Nephron (organoid): ENCODE measurements around the gene TGFB1.

Source experiments
- H3K27ac Mint-ChIP-seq, 3 experiments: 2 replicates each; pipeline ENCODE4 v1.8.0; 2020; ENCODE audit warnings: mixed read lengths in 3 of 3, mild to moderate bottlenecking in 2 of 3, moderate library complexity in 1 of 3
- H3K27me3 Mint-ChIP-seq: 2 replicates; pipeline ENCODE4 v1.8.0; 2021; ENCODE audit warnings: low read depth, mild to moderate bottlenecking, moderate library complexity, mixed read lengths
- H3K36me3 Mint-ChIP-seq: 2 replicates; pipeline ENCODE4 v1.8.0; 2020; ENCODE audit warnings: low read depth, mixed read lengths
- H3K4me1 Mint-ChIP-seq: 2 replicates; pipeline ENCODE4 v1.8.0; 2020; ENCODE audit warnings: mixed read lengths
- H3K4me3 Mint-ChIP-seq, 3 experiments: 2 replicates each; pipeline ENCODE4 v1.8.0; 2020; ENCODE audit warnings: mild to moderate bottlenecking in 3 of 3, mixed read lengths in 3 of 3, moderate library complexity in 2 of 3
- H3K9me3 Mint-ChIP-seq: 2 replicates; pipeline ENCODE4 v1.8.0; 2020; ENCODE audit warnings: mixed read lengths
- TF ChIP-seq, protein P1 (sequence below), 3 experiments: fragments of 200-600 bp; sonication (generic); IDR thresholded peaks; one replicate each; pipeline ENCODE4 v1.5.0; 2021; ENCODE audit warnings: antibody characterized with exemption in 3 of 3; ENCODE audit not compliant: unreplicated experiment in 3 of 3

TGFB1 gene

DNA sequence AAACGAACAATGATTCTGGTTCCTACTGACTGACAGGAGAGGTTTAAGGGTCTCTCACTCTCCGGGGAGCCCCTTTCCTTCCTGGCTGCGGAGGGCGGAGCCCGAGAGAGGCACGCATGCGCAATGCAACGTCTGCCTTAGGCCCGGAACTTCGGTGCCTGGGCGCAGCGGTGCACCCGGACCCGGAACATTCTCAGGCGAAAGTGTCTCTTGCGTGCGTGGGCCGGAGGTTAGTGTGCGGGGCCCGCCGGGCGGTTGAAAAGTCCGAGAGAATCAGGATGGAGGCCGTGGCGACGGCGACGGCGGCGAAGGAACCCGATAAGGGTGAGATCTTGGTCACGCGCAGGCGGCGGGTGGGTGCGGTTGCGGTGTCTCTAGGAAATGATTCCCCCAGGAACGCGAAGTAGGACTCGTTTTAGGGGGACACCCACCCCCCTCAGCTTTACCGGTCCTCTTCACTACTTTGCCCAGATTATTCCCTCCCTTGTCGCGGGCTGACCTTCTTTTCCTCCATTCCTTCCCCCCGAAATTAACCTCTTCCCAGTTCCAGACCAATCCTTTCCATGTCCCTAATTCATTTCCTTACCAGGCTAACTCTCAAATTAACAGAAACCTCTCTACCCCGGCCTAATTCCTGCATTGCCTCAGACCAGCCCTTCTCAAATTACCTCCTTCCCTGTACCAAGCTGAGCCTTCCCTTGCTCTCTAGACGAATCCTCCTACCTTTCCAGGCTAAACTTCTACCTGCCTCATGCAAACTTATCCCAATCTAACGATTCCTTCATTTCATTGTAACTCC is 43.5 kb downstream of the TGFB1 start, which contains the start of gene CCDC97:
Gene CCDC97 (plus strand): TSS at position 140 of the 799 bp plus-strand sequence. CDS start 139 bp downstream, at position 279.
- H3K4me1 Mint-ChIP-seq: peaks cover 43% of the 10 kb centered on the region

GRCh38 chr19:41309180-41310032 is 44.3 kb downstream of the TGFB1 start:
- H3K4me3 Mint-ChIP-seq: peak overlapping the region; percentile 95 to 98 (median 96)
- H3K27ac Mint-ChIP-seq: peak overlapping the region; percentile 97 to 98 (median 97)
- H3K36me3 Mint-ChIP-seq: peaks cover 39% of the 10 kb centered on the region
- no peaks in the 10 kb centered on the region for H3K27me3 Mint-ChIP-seq
- no peaks in the 10 kb centered on the region for H3K9me3 Mint-ChIP-seq
- TF ChIP-seq, protein P1, sequence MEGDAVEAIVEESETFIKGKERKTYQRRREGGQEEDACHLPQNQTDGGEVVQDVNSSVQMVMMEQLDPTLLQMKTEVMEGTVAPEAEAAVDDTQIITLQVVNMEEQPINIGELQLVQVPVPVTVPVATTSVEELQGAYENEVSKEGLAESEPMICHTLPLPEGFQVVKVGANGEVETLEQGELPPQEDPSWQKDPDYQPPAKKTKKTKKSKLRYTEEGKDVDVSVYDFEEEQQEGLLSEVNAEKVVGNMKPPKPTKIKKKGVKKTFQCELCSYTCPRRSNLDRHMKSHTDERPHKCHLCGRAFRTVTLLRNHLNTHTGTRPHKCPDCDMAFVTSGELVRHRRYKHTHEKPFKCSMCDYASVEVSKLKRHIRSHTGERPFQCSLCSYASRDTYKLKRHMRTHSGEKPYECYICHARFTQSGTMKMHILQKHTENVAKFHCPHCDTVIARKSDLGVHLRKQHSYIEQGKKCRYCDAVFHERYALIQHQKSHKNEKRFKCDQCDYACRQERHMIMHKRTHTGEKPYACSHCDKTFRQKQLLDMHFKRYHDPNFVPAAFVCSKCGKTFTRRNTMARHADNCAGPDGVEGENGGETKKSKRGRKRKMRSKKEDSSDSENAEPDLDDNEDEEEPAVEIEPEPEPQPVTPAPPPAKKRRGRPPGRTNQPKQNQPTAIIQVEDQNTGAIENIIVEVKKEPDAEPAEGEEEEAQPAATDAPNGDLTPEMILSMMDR (IDR thresholded peaks at IDR 0.05; ENCODE audit: unreplicated experiment in 3 of 3): no peak
- H3K4me1 Mint-ChIP-seq: peaks cover 43% of the 10 kb centered on the region

More for the DNA sequence above, 43.5 kb downstream of the TGFB1 start, which contains the start of gene CCDC97:
- Mint-ChIP-seq H3K4me3 (peak within 1 kb of the TSS; percentile 95 to 98 (median 96)), H3K9me3 (no peaks in the 10 kb centered on the region), H3K27ac (peak within 1 kb of the TSS; percentile 97 to 98 (median 97)), H3K27me3 (no peaks in the 10 kb centered on the region), H3K36me3 (peaks cover 33% of the 10 kb centered on the region)
- TF ChIP-seq, protein P1 (IDR thresholded peaks at IDR 0.05; ENCODE audit: unreplicated experiment in 3 of 3): no peak

DNA sequence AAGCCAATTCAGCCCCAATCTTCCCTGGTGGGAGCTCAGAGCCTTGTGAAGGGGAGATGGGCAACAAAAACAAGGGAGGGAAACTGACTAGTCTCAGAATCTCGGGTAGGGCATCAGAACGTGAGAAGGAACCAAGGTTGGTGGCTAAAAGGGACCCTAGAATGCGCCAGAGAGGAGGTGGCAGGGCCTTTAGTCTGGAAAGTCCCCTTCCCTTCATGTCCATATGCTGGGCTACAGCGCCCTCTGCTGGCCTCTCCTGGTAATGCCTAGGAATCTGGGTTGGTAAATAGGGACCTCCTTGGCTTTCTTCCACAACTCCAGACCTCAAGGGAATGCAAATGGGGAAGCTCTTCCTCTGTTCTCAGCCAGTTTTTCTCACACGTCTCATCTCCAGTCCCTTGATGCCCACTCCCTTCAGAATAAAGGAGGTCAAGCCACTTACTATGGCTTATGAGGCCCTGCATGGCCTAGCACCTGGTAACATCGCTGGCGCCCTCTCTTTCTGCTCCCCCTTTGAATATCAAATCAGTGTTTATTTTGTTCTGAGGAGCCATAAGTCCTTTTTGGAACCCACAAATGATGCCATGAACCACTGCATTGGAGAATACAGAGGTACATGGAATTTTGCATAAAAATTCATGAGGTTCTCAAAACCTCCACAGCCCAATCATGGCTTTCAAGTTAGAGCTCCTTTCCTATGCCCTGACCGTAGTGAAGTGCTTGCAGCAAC is 45.1 kb downstream of the TGFB1 start:
- no peaks in the 10 kb centered on the region for H3K27me3 Mint-ChIP-seq
- peak overlapping the region; percentile 95 to 98 (median 96) for H3K4me3 Mint-ChIP-seq
- TF ChIP-seq, protein P1 (IDR thresholded peaks at IDR 0.05; ENCODE audit: unreplicated experiment in 3 of 3): peak; percentile 94 to 97 (median 94)
- no peaks in the 10 kb centered on the region for H3K9me3 Mint-ChIP-seq
- H3K36me3 Mint-ChIP-seq: peaks cover 42% of the 10 kb centered on the region
- peak overlapping the region; percentile 97 to 98 (median 97) for H3K27ac Mint-ChIP-seq
- peaks cover 43% of the 10 kb centered on the region for H3K4me1 Mint-ChIP-seq

DNA sequence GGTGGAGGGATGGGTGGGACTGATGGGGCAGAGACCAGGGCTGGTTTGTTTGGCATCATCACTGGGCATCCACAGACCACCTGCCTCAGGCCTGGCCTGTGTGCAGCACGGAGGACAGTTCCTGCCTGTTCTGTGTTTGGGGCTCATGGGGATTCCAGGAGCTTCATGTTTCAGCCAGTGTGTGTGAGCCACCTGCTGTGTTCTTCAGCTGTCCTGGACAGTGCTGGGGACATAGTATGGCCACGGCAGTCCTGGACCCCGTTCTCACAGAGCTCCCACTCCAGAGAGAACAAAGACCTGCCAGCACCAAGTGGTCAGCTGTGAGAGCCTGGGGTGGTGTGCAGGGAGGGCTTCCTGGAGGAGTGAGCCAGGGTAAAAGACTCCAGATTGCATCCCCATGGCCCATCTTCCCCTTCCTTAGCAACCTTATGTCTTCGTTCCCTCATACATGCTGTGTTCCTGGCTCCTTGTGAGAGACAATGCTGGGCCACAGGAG is 45.7 kb downstream of the TGFB1 start:
- peaks cover 38% of the 10 kb centered on the region for H3K4me1 Mint-ChIP-seq
- H3K4me3 Mint-ChIP-seq: peak overlapping the region; percentile 34 to 98 (median 96)
- H3K9me3 Mint-ChIP-seq: no peaks in the 10 kb centered on the region
- TF ChIP-seq, protein P1 (IDR thresholded peaks at IDR 0.05; ENCODE audit: unreplicated experiment in 3 of 3): no peak
- H3K36me3 Mint-ChIP-seq: peaks cover 42% of the 10 kb centered on the region
- H3K27ac Mint-ChIP-seq: peak overlapping the region; percentile 97 to 98 (median 97)
- H3K27me3 Mint-ChIP-seq: no peaks in the 10 kb centered on the region

- Mint-ChIP-seq H3K27me3 (no peaks in the 10 kb centered on the region), H3K36me3 (peaks cover 46% of the 10 kb centered on the region), H3K4me3 (no peak overlapping the region), H3K4me1 (peaks cover 38% of the 10 kb centered on the region), H3K27ac (peak overlapping the region; percentile 63 to 97 (median 71)), H3K9me3 (no peaks in the 10 kb centered on the region)
- TF ChIP-seq, protein P1 (IDR thresholded peaks at IDR 0.05; ENCODE audit: unreplicated experiment in 3 of 3): no peak
These were observed 46.4 kb downstream of the TGFB1 start for GRCh38 chr19:41307090-41307875.
